LNCAP (cell line): Measurements from ENCODE around the gene TMEM217.

Source experiments
- TF ChIP-seq, protein P1 (sequence below): fragments of 450-650 bp; IDR thresholded peaks from 2 replicates; pipeline ENCODE4 v1.5.1; 2017; ENCODE audit warnings: mild to moderate bottlenecking

The TMEM217 gene

DNA sequence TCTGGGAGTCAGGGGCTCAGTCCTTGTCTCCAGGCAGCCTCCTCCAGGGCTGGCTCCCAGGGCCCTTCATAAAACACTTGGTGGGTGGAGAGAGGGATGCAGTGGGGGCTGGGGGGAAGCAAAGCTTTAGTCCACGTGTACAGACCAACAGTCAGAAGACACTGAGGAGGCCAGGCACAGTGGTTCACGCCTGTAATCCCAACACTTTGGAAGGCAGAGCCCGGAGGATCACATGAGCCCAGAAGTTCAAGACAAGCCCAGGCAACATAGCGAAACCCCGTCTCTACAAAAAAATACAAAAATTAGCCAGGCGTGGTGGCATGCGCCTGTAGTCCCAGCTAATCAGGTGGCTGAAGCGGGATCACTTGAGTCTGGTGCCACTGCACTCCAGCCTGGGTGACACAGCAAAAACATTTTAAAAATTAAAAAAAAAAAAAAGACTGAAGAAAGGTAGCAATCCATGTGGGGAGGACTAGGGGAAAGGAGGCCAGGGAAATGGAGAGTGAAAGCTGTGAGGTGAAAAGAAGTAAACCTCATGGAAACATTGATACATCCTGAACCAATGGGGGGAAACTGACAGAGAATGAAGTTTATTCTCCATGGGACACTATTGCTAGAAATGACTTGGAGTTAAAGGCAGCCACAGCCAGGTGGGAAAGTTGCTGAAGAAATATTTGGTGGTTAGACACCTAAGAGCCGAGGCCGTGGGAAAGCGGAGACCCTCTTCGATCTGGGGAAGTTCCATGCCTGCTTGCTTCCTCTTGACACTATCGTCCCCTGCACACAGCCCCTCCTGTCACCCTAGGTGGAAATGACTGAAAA, 52.6 kb downstream of the TMEM217 start:
- TF ChIP-seq, protein P1, sequence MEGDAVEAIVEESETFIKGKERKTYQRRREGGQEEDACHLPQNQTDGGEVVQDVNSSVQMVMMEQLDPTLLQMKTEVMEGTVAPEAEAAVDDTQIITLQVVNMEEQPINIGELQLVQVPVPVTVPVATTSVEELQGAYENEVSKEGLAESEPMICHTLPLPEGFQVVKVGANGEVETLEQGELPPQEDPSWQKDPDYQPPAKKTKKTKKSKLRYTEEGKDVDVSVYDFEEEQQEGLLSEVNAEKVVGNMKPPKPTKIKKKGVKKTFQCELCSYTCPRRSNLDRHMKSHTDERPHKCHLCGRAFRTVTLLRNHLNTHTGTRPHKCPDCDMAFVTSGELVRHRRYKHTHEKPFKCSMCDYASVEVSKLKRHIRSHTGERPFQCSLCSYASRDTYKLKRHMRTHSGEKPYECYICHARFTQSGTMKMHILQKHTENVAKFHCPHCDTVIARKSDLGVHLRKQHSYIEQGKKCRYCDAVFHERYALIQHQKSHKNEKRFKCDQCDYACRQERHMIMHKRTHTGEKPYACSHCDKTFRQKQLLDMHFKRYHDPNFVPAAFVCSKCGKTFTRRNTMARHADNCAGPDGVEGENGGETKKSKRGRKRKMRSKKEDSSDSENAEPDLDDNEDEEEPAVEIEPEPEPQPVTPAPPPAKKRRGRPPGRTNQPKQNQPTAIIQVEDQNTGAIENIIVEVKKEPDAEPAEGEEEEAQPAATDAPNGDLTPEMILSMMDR: no peak

DNA sequence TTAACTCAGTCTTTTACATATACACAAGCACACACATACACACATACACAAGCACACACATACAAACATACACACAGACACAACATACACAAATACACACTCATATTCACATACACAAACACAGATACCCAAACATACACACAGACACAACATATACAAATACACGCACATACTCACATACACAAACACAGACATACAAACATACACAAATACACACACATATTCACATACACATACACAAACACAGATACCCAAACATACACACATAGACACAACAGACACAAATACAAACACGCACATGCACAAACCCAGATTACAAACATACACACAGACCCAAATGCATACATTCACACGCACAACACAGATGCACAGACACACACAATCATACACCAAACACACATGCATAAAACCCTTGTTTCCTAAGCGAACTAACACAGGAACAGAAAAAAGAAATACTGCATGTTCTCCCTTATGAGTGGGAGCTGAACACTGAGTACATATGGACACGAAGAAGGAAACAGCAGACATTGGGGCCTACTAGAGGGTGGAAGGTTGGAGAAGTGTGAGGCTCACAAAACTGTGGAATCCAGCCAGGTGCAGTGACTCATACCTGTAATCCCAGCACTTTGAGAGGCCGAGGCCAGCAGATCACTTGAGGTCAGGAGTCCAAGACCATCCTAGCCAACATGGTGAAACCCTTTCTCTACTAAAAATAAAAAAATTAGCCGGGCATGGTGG, 53.8 kb downstream of the TMEM217 start:
- TF ChIP-seq, protein P1: no peak

DNA sequence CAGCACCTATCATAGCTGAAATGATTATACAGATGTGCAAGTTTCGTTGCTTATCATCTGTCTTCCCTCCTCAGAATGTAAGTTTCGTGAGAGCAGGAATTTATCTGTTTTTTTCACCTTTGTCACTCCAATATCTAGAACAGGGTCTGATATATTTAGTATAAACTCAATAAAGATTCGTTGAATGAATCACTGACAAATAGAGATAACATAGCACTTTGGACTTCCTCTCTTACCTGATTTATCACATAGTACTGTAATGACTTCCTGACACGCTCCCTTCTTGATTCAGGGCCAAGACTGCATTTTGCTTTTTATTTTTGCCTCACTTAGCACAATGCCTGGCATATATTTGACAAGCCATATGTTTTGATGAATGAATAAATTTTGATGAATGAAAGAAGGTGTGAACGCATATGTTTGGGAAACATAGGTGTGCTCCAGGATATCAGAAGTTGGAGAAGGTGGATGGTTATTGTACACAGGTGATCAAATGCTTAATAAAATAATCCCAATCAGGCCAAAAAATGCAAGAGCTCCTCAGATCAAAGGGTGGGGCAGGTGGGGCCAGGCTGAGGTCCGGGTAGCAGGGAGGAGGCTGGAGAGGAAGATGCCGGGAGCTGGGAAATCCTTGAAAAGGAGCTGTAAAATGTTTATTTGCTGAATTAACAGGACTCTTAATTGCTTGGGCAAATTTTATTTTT, 55.0 kb downstream of the TMEM217 start:
- TF ChIP-seq, protein P1: no peak

DNA sequence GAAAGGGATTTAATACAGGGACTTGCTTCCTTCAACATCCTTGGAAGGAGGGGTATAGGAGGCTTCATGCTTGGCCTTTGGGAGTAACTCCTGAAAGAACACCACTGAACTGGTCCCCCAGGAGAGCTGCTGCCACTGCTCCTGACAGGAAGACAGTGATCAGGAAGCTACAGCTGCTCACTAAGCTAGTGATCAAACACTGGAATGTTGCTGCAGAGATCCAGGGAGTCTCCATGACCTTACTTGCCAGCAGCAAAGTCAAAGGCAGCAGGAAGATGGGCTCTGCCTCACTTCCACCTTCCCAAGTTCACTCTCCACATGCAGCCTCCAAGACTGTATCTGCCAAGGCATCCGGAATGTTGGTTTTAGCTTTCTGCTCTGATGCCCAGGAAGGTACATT, 56.2 kb downstream of the TMEM217 start:
- TF ChIP-seq, protein P1: no peak

DNA sequence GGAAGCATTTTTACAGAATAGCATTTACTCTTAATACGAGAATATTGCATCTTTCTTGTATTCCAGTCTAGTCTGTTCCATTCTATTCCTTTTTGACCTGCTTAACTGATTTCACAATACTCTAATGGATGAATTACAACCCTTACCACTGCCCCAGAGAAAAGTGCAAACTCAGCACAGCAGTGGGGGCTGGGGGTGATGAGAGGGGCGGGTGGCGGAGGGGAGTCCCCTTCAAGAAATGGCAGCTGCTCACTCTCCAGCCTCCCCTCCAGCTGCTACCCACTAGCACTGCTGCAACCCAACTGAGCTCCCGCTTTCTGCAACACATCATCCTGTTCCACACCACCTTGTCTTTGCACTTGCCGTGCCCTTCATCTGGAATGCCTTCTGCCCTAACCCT, 57.9 kb downstream of the TMEM217 start:
- TF ChIP-seq, protein P1: no peak

DNA sequence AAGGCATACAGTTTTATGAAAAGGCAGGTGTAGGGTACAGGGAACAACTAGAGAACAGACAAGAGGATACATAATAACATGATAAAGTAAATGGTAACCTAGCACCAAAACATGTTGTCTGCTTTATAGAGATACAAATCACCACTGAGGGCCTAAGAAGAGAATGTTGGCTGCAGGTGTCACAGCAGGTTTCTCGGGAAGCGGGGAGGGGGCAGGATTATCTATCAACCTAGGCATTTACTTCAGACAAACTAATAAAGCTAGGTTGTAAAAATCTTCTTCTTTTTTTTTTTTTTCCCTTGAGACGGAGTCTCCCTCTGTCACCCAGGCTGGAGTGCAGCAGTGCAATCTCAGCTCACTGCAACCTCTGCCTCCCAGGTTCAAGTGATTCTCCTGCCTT, 65.3 kb downstream of the TMEM217 start:
- TF ChIP-seq, protein P1: no peak

DNA sequence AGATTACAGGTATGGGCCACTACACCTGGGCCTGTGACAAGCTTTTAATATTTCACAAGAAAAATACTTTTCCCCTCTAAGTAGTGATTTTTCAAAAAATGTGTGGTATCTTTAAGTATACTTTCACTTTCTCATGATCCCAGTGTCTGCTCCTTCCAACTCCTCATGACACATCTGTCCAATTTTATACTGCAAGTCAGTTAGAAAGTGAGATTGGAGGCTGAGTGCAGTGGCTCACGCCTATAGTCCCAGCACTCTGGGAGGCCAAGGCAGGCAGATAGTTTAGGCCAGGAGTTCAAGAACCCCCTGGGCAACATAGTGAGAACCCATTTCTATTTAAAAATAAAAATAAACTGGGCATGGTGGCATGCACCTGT, 67.8 kb downstream of the TMEM217 start:
- TF ChIP-seq, protein P1: no peak
